HG02798 (cell line): ENCODE data around the gene ANAPC13.

Experiments used
- ATAC-seq: cut with Tn5 transposase; IDR thresholded peaks from one replicate; pipeline ENCODE4 v1.9.1; 2021; ENCODE audit warnings: mild to moderate bottlenecking; ENCODE audit not compliant: unreplicated experiment, poor library complexity

The ANAPC13 gene

GRCh38 chr3:134457376-134458074, 28.3 kb downstream of the ANAPC13 start:
- ATAC-seq, result no peak

GRCh38 chr3:134453631-134454030, 32.2 kb downstream of the ANAPC13 start:
- ATAC-seq, result no peak

- no peak for ATAC-seq
These were observed 35.8 kb downstream of the ANAPC13 start for GRCh38 chr3:134449951-134450350.

- no peak for ATAC-seq
These were observed 36.5 kb downstream of the ANAPC13 start for GRCh38 chr3:134449277-134449676.

GRCh38 chr3:134448664-134449063, 37.1 kb downstream of the ANAPC13 start:
- ATAC-seq, result no peak

GRCh38 chr3:134447351-134447750, 38.4 kb downstream of the ANAPC13 start:
- ATAC-seq, result no peak

GRCh38 chr3:134446800-134447199, 39.0 kb downstream of the ANAPC13 start:
- ATAC-seq, result no peak

- no peak for ATAC-seq
These were observed 40.1 kb downstream of the ANAPC13 start for GRCh38 chr3:134445636-134446035.

- no peak for ATAC-seq
These were observed 40.7 kb downstream of the ANAPC13 start for GRCh38 chr3:134445095-134445494.

- no peak for ATAC-seq
These were observed 44.0 kb downstream of the ANAPC13 start for GRCh38 chr3:134441821-134442220.

GRCh38 chr3:134441321-134441720, 44.5 kb downstream of the ANAPC13 start:
- ATAC-seq, result no peak

GRCh38 chr3:134437211-134437752, 48.5 kb downstream of the ANAPC13 start:
- no peak for ATAC-seq

- no peak for ATAC-seq
These were observed 53.5 kb downstream of the ANAPC13 start for GRCh38 chr3:134432236-134432635.

- ATAC-seq, result peak; percentile 69
These were observed 54.8 kb downstream of the ANAPC13 start for GRCh38 chr3:134430950-134431445.

- ATAC-seq, result no peak
These were observed 55.6 kb downstream of the ANAPC13 start for GRCh38 chr3:134430174-134430573.

GRCh38 chr3:134428401-134428800, 57.4 kb downstream of the ANAPC13 start:
- no peak for ATAC-seq
